Activated T-cell treated with anti-CD3 and anti-CD28 coated beads for 1 hour (primary cell): ENCODE results near the gene ZNF672.
"Not testable (repeated sequence)": the region's sequence is repeated elsewhere in the genome, so short reads cannot be mapped to it uniquely, and the experiment has no call there.

Source experiments
- DNase-seq: peaks from one replicate; pipeline ENCODE4 v3.0.0-alpha.2; 2020; ENCODE audit warnings: low read depth

Gene ZNF672

DNA sequence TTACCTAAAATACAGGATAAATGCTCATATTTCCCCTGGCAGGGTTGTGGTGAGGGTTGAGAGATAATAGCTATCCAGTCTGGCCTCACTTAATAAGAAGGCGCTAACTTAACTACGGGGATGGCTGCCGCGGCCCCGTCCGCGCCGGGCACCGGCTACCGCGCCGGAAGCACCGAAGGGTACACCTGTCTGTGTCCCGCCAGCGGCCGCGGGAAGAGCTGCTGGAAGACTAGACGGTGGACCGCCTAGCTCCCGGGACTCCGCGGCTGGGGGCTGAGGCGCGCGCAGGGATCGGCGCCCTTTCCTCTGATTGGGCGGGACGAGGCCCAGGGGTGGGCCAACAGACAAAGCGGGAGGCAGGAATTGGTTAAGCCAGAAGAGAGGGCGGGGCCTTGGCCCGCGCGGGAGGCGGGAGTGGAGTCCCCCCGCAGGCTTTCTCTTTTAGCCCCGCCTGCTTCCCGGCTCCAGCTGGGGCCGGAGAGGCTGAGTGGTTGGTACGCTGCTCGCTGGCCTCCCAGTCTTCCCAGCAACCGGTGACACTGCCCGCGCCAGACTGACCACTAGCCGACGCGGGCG lies at the start of gene ZNF672:
Gene ZNF672 (plus strand): TSS at position 444 of the 576 bp plus-strand sequence. CDS start 9,051 bp downstream, outside the sequence.
- DNase-seq: peak; percentile 92

DNA sequence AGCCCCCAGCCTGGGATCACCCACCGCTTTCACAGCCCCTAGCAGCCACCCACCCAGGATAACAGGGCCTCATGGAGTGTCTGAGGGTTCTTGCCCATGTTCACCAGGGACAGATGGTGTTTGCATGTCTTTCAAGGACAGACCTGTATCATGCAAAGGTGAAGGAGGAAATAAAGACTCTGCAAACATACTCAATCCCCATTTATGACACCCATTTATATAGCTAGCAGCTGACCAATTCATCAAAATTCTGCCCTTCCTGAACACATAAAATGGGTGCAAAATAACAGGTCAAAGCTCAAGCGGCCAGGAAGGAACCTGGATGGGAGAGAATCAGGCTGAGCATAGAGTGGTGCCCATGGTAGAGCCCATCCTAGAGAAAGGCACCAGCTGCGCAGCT lies 49.7 kb upstream of the ZNF672 start:
- DNase-seq: no peak

DNA sequence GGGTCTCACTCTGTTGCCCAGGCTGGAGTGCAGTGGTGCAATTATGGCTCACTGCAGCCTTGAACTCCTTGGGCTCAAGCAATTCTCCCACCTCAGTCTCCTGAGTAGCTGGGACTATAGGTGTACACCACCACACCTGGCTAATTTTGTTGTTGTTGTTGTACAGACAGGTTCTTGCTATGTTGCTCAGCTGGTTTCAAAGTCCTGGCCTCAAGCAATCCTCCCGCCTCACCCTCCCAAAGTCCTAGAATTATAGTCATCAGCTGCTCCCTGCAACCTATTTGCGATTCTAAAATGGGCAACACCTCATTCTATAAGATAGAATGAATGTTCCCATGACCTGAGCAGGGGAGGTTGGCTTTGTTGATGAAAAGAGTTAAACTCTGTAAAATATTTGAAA lies 48.7 kb upstream of the ZNF672 start:
- DNase-seq: not testable (repeated sequence)

DNA sequence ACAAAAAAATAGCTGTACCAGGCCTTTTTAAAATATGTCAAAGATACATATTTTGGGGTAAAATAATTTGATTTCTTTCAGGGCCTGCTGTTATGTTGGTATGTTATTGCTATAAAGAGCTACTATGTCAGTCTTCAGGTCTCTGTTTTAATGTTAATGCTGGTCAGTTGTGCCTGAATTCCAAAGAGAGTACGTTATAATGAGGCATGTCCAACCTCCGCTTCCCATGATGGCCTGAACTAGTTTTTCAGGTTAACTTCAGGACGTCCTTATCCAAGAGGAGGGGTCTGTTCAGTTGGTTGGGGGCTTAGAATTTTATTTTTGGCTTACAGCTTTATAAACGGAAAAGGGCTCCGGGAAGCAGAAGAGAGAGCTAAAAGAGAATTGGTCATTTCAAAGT lies 47.6 kb upstream of the ZNF672 start:
- DNase-seq: no peak

DNA sequence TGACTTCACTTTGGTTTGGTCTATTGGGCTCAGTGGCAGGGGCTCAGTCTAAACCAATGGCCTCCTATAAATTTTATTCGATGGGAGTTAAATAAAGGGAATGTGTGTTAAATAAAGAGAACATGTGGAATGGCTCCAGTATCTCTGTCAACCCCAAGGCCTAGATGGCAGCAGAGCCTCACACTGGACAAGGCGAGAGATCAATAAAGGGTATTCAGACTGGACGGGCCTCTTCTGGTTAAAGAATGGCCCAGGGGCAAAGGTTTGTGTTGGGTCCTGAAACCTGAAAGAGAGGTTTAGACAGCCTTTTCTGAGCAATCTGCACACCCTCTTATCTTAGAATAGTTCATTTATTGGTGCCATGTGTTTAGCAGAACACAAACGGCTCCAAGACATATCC lies 47.0 kb upstream of the ZNF672 start:
- DNase-seq: no peak

DNA sequence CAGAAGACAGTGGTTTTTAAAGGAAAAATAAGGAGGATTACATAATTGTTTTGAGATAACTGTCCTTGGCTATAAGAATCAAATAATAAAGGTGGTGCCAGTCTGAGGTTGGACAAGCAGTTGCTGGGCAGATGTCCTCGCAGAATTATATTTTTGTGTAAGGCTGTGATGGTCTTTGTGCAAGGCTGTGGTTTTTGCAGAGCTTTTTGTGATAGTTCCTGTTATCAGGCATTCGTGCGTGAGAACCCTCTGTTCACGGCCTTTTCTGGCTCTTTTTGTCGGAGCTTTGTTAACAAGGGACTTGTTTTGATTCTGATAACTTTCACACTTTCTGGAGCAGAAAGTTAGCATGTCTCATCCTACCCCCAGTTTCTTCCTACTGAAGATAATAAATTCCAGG lies 45.7 kb upstream of the ZNF672 start:
- DNase-seq: no peak

DNA sequence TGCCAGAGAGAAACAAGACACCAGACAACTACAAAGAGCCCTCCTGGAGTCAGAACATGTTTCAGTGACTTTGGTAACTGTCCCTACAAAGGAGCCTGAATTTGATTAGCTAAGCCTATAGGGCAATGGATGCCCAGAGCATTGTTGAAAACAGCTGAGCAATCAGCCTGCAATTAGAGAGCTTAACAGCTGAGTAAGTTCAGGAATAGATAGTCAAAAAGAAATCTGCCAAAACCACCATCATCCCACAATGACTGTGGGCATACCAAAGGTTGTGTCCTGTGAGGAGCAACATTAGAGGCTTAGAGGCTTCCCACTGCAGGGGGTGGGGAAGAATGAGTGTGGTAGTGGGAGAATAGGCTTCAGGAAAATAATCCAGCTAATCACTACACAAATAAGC lies 44.4 kb upstream of the ZNF672 start:
- no peak for DNase-seq

DNA sequence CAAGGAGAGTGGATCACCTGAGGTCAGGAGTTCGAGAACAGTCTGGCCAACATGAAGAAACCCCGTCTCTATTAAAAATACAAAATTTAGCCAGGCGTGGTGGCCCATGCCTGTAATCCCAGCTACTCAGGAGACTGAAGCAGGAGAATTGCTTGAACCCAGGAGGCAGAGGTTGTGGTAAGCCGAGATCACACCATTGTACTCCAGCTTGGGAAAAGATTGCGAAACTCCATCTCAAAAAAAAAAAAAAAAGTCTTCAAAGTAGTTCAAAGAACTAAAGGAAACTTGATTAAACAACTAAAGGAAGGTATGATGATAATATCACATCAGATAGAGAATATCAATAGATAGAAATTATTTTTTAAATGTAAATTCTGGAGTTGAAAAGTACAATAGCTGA lies 43.4 kb upstream of the ZNF672 start:
- not testable (repeated sequence) for DNase-seq

DNA sequence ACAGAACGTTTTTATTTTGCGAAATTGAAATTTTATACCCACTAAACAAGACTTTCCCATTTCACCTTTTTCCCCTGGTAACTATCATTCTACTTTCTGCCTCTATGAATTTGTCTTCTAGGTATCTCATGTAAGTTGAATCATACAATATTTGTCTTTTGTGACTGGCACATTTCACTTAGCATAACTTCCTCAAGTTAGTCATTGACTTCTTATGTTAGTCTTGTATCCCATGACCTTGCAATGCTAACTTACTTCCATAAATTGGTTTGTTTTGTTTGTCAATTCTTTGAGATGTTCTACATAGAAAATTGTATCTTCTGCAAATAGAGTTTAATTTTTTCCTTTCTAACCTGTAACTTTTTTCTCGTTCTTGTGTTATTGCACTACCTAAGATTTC lies 39.2 kb upstream of the ZNF672 start:
- no peak for DNase-seq

DNA sequence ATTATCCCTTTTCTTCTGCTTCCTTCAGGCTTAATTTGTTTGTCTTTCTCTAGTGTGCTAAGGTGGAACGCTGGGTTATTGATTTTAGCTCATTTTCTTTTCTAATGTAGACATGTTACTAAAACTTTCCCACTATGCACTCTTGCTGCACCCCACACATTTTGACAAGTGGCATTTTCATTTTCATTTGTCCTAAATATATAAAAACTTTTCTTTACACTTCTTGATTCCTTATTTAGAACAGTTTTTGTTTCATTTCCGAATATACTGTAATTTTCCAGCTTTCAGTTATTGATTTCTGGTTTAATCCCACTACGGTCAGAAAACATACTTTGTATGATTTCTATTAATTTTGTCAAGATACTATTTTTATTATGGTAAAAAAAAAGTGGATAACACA lies 37.6 kb upstream of the ZNF672 start:
- DNase-seq: no peak

DNA sequence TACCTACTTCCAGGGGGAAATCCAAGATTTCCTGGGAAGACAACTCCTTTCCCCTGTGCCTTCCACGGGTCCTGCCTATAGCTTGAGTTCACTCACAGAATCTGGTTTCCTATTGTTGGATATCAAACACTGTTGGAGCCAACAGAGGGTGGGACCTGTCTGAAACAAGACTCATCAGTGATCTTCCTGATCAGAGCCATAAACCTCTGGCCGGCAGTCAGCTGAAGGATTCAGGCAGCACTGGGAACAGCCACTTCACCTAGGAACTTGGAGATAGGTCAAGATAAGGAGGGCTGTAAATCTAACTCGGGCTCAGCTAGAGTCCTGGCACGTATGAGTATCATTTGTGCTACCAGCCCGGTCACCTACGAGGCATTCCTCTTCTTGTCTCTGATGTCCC lies 35.6 kb upstream of the ZNF672 start:
- DNase-seq: no peak

DNA sequence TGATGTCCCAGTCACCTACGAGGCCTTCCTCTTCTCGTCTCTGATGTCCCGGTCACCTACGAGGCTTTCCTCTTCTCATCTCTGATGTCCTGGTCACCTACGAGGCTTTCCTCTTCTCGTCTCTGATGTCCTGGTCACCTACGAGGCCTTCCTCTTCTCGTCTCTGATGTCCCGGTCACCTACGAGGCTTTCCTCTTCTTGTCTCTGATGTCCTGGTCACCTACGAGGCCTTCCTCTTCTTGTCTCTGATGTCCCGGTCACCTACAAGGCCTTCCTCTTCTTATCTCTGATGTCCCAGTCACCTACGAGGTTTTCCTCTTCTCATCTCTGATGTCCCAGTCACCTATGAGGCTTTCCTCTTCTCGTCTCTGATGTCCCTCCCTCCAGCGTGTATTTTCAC lies 34.5 kb upstream of the ZNF672 start:
- DNase-seq: not testable (repeated sequence)

DNA sequence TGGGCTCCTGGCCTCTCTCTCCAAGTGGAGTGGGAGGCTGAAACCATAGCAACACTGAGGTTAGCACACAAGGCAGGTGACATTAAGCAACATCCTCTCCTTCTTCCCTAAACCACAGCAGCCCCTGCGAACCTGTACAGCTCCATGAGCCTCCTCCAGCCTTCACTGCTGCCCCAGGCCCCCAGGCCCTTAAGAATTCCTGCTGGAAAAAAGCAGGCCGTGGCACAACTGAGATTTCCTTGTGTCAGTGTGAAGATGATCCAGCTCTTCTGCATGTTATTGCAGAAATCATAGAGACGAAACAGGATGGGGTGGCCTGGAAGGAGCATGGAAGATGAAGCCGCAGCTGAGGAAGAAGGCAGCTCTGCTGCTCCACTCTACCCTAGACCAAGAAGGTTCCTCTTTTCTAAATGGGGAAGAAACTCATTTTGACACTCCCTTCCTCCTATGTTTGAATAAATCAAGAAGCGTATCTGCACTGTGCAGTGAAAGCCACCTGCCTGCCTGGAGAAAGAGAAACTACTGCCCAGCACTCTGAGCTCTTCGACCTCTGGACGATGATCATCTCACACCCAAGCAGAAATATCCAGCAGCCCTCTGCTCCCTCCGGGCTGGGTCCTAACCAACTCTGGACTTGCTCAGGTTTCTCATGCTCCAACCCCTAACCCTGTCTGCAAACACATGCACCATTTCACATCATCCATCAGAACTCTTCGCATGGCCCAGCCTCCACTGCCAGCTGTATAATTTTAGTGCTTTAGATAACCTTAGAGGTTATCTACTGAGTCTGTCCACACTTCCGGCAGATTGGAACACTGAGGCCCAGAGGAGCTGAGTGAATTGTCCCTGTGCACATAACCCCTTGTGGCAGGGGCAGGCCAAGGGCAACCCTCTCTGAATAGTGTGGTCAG lies 33.0 kb upstream of the ZNF672 start:
- no peak for DNase-seq

DNA sequence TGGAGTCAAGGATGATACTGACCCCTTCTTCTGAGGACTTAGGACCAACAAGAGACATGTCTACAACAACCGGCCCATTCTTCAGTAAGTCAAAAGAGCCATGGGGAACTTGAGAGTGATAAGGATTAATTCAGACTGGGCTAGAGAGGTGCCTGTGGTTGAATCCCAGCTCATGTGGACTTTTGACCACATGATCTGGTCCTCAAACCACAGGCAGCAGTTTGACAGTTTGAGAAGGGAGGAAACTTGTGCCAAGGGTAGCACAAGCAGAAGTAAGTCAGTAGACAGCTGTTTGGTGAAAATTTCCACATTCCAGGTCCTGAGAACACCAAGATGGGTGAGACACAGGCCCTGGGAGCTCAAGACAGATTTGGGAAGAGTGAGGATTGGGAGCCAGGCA lies 32.1 kb upstream of the ZNF672 start:
- no peak for DNase-seq

DNA sequence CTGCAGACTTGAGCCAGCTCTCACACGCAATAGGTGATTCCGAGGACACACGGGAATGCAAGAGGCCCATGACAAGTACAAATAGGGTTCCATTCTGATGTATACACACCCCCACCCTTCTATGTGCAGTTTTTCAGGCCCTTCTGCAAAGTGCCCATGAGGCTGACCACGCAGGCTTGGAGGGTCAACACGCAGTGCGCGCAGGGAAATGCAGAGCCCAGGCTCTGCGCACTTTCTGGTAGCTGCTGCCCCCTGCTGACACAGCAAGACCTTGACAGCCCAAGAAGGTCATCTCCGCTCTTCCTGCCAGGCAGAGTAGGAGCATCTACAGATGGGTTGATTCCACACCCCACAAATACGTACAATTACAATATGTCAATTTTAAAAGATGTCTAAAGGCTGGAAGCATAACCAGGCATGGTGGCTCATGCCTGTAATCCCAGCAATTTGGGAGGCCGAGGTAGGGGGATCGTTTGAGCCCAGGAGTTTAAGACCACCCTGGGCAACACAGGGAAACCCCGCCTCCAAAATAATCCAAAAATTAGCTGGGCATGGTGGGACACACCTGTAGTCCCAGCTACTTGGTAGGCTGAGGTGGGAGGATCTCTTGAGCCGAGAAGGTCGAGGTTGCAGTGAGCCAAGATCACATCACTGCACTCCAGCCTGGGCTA lies 30.8 kb upstream of the ZNF672 start:
- DNase-seq: peak; percentile 42

DNA sequence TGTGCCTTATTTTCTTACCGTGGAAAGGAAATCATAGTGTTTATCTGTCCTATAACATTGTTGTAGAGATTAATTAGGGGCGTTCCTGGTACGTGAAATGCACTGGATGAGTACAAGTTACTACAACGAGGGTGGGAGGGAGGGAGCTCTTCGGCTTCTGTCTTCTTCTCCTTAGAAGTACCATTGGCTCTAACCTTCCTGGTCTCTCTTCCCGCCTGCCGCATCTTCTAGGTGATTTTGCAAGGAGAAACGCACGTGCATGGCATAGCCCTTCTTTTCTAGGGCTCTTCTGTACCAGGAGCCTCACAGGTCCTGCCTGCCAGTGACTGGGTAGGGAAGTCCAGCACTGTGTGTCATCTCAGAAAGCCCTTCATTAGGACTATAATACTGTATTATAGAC lies 29.1 kb upstream of the ZNF672 start:
- DNase-seq: no peak

DNA sequence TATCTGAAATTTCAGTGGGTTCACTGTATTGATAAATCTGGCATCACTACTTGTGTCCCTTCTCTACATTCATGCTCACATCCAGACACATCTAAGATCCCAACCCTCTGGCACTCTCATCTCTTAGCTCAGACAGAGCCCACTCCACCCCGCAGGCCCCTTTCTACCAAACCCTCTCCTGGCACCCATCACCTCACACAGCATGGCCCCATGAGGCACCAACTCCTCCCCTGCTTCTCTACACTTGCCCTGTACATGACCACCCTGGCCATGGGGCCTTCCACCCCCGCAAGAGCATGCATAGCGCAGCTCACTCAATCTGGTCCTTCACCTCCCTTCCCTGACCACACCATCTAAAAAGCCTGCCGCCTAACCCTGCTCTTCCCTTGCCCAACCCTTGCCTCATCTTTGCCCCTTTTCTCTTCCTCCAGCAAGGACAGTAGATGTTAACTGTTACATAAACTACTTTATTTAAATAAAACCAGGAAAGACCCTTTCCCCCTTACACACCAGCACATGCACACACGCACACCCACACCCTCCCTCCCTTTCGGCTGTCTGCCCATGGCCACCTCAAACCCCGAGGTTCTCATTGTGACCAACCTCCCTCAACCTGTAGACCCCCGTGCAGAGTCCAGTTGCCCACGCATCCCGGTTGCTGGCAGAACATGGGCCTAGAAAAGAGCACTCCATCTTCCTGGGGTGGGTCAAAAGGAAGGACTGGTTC lies 27.9 kb upstream of the ZNF672 start:
- no peak for DNase-seq

DNA sequence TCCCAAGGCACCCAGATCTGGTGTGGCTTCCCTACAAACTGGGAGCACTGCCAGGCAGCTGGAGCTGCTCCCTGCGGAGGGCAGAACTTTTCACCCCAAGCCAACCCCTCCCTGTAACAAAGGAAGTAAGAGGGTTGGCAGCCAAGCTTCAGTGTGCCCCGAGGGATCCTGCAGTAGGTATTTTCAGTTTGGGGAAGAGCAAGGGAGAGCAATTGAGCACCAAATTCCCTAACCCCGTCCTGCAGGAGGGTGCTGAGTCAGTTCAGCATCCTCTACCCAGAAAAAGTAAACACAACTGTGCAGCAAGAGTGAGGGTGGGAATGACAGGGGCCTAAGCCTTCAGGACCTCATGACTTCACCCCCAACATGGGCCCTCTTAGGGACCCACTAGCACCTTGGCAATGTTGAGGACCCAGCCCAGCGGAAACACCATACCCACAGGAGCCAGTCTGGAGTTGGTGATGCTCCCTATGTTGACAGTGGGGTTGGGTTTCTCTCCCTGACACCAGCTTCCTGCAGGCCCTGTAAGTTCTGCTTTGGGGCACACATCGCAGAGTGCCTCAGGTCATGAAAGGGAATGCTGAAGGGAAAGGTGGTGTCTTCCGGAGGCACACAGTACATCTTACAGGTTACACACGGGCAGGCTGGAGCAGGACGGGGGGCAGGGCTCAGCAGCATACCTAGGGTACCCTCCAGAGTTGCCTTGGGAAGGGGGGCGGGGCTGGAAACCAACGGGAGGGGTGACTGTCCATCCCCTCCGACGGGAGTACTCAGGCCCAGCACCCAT lies 27.1 kb upstream of the ZNF672 start:
- no peak for DNase-seq

DNA sequence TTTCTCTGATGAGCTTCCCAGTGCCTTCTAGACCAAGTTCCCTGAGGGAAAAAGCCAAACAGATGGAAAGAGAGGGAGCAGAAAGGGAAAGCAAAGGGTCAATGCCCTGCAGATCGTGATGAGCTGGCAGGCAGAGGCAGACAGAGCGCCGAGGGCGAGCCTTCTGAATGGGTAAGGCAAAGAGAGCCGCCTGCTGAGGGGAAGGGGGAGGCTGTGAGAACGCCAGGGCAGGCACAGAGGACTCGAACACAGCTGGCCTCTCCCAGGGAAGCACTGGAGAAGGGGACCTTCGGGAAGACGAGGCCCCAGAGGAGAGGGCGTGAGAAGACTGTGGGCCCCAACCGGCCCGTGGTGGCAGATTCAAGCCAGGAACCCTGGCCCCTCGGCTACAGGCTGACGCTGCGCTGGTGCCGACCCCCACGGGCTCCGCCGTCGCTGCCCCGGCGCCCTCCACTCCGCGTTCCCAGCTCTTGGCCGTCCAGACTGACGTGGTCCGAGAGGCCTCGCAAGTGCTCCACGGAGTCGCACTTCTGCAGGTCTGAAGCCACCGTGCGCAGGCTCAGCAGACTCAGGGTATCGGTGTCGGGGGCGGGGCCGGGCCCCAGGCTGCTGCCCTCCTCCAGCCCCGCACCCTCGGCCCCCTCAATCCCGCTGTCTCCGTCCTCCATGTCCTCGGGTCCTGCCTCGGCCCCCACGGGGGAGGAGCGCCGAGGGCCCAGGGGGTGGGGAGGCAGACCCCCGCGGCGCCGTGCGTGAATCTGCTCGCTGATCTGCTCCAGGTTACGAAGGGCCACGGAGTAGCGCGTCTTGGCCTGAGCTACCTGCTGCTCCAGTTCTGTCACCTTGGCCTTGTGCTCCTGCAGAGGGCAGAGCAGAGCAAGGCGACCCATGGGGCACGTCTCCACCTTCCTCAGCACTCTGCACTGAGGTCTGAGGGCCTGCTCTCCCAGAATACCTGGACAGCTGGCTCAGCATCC lies 26.2 kb upstream of the ZNF672 start:
- no peak for DNase-seq

DNA sequence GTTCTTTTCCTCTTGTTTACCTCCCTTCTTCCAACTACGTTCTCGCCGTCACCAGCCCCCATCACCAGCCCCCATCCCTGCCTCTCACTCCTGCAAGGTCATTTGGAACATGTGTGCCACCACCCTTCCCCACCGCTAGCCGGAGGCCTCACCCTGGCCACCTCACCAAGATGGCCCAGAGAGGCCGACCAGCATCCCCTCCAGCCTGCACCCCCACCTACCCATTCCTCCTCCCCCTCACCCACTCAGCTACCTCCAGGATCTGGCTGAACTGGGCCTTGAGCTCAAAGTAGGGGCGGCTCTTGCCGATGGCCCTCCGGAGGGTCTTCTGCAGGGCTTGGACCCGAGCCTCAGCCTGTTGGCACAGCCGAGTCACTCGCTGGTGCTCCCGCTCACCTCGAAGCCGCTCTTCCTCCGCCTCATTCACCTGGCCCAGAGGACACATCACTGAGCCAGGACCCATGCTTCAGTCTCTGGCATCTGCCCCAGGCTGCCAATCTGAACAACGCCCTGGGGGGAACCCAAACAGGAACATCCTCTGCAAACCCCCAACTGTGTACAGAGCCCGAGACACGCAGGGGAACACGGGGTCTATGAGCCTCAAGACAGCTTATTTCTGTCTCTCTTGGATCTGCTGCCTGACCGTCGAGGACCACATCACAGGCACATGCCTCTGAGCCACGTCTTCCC lies 25.1 kb upstream of the ZNF672 start:
- DNase-seq: no peak
